DMS114 treated with DMSO at 0.1 percent for 48 hours (cell line): ENCODE measurements around the gene TTC14.

Source experiments
- DNase-seq: peaks from one replicate; lab custom pipeline; 2025; ENCODE audit not compliant: unreplicated experiment; lab: John Stamatoyannopoulos, UW

Gene TTC14

DNA sequence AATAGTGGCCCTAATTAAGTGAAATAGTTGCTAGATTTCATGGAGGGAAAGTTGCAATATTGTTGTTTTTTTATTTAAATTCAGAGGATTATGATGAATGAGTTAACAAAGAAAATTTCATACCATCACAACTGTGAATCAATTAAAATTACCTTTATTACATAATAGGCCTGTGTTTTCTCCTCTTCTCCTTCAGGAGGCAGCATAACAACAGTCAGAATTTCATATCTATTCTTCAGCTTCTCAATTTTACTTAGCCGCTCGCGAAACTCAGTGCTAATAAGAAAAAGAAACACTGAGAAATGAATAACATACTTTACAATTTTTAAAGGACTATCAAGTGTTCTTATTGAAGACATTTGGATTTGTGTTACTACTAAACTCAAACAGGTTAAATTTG is 29.4 kb downstream of the TTC14 start:
- DNase-seq, result no peak

DNA sequence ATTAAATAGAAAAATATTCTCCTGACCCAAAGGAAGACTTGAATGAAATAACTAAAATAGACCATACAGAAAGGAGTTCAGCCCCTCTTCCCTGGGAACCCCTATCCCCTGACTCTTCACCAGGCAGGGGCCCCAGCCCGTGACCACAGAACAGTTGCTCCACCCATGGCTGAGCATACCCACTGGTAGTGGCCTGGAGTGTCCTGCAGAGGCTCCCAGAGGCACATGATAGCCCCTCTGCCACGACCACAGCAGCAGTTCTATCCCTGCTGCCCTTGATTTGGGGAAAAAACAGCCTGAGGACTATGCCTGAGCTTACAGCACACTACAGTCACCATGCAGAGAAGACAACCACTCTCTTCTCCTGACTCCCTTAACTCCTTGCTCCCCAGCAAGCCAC is 31.8 kb downstream of the TTC14 start:
- no peak for DNase-seq

DNA sequence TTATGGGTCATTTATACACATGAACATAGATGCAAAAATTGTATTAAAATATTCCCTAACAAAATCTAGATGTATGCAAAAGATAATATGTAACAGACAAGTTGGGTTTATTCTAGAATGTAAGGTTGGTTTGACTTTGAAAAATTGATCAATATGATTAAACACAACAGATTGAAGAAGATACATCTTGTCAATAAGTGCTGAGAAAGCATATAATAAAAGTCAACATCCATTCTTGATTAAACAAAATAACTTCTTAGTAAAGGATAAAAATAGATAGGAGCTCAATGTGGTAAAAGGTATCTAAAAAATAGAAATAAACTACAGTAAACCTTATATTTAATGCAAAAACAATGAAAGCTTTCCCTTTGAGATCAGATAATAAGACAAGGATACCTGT is 39.0 kb downstream of the TTC14 start:
- no peak for DNase-seq

DNA sequence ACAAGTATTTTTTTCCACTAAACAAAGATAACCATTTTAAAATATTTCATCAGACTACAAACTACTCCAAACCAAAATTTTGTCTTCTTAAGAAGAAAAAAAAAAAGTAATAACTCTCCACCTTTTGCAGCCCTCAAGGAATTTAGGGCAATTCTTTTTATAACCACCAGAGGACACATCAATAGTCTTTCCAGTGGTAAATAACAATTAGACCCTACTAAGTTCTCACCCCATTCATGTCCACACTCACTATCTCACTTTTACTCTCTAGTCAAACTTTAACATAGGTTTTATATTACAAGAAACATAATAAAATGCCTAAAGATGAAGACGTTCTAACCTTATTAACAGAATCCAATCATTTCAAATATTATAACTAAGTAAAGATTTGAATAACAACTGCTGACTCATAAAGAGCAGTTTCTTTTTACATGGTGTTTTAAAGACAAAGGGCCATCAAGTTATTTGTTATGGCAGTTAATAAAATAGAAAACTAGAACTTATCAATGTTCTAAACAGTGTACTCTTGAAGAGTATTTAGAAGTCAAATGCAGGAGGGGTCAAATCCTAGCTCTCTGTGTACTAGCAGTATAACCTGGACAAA is 44.3 kb downstream of the TTC14 start:
- DNase-seq, result no peak

DNA sequence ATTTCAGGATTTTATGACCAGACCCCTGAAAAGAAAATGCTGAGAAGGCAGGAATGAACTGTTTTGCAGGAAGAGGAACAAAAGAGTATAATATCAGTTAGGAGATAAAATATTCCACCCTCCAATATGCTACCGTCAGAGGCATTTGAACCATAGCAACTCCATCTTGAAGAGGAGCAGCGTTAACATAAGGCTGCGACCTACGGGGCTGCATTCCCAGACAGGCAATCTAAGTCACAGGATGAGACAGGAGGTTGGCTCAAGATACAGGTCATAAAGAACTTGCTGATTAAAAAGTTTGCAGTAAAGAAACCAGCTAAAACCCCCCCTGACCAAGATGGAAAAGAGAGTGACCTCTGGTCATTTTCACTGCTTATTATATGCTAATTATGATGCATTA is 54.4 kb downstream of the TTC14 start:
- DNase-seq, result no peak

DNA sequence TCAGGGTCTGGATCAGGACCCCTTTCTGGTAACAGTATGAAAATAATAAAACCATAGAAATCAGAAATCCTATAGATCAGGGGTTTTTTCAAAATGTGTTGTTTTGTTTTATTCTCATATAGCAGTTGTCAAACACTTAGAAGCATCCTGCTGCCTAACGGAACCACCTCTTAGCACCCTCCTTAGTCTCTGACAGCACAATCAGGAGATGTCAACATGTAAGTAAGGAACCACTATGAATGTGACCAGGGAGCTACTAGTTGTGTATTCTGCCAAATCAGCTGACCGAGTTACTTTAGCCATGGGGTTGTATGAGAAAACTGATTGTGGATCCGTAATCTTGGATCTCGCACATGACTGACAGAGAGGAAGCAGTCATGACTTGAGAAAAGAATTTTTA is 55.1 kb downstream of the TTC14 start:
- no peak for DNase-seq
